Stomach smooth muscle (tissue), 2 donors: ENCODE results near the gene SGMS1.
"Not testable (repeated sequence)": the region's sequence is repeated elsewhere in the genome, so short reads cannot be mapped to it uniquely, and the experiment has no call there.

Experiments used
- H3K27ac ChIP-seq: one replicate; pipeline ENCODE4 v1.7.0; 2013; ENCODE audit warnings: mild to moderate bottlenecking, low read length, inconsistent platforms
- H3K27me3 ChIP-seq, 2 donors: one replicate each; pipeline ENCODE4 v1.7.0; 2013; ENCODE audit warnings: low read length in 2 of 2; ENCODE audit not compliant: insufficient read depth in 2 of 2, control insufficient read depth in 1 of 2
- H3K36me3 ChIP-seq, 2 donors: one replicate each; pipeline ENCODE4 v1.7.0; 2013; ENCODE audit warnings: low read length in 2 of 2; ENCODE audit not compliant: control insufficient read depth in 2 of 2, insufficient read depth in 2 of 2
- H3K4me1 ChIP-seq: one replicate; pipeline ENCODE4 v1.7.0; 2013; ENCODE audit warnings: low read length; ENCODE audit not compliant: control insufficient read depth, insufficient read depth
- H3K4me3 ChIP-seq, 2 donors: one replicate each; pipeline ENCODE4 v1.7.0; 2013; ENCODE audit warnings: low read length in 2 of 2
- H3K9ac ChIP-seq, 2 donors: one replicate each; pipeline ENCODE4 v1.7.0; 2013; ENCODE audit warnings: low read length in 2 of 2, mild to moderate bottlenecking in 1 of 2
- H3K9me3 ChIP-seq, 2 donors: one replicate each; pipeline ENCODE4 v1.7.0; 2013; ENCODE audit warnings: low read length in 2 of 2; ENCODE audit not compliant: control insufficient read depth in 2 of 2
- donor health status: healthy.
- donor health status: Pancreatic carcinoma.

Gene SGMS1

GRCh38 chr10:50653758-50654157 lies 30.0 kb upstream of the SGMS1 start:
- Histone ChIP-seq H3K4me3 (no peak overlapping the region), H3K27ac (no peak overlapping the region)

GRCh38 chr10:50653142-50653541 lies 29.4 kb upstream of the SGMS1 start:
- Histone ChIP-seq H3K4me1 (no peaks in the 10 kb centered on the region), H3K27ac (no peak overlapping the region), H3K36me3 (no peaks in the 10 kb centered on the region), H3K9ac (no peak overlapping the region), H3K27me3 (no peaks in the 10 kb centered on the region), H3K4me3 (no peak overlapping the region), H3K9me3 (no peaks in the 10 kb centered on the region)

More at GRCh38 chr10:50653758-50654157, 30.0 kb upstream of the SGMS1 start:
- Histone ChIP-seq H3K27me3 (no peaks in the 10 kb centered on the region), H3K9ac (no peak overlapping the region), H3K36me3 (no peaks in the 10 kb centered on the region), H3K4me1 (no peaks in the 10 kb centered on the region), H3K9me3 (no peaks in the 10 kb centered on the region)

GRCh38 chr10:50651808-50652207 lies 28.1 kb upstream of the SGMS1 start:
- Histone ChIP-seq H3K4me1 (no peaks in the 10 kb centered on the region), H3K27ac (no peak overlapping the region), H3K4me3 (no peak overlapping the region), H3K9ac (no peak overlapping the region), H3K36me3 (no peaks in the 10 kb centered on the region), H3K27me3 (no peaks in the 10 kb centered on the region), H3K9me3 (no peaks in the 10 kb centered on the region)

DNA sequence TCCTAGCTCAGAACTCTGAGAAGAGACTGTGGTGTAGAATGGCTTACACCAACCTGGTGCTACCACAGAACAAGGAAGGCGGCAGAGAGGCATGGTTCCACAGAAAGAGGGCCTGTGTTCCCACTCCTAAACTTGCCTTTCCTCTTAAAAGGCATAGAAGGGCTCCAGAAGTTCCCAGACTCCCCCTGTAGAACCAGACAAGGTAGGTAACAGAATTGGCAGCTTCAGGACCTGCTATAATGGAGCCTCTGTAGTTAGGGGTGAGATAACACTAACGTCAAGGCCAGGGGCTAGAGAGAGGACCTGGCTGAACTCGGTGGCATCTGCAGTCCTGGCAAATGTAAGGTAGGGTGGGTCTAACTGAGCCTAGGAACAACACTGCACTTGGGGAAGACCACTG lies 26.7 kb upstream of the SGMS1 start:
- Histone ChIP-seq H3K27me3 (no peaks in the 10 kb centered on the region), H3K4me1 (no peaks in the 10 kb centered on the region), H3K4me3 (no peak overlapping the region), H3K27ac (no peak overlapping the region), H3K9ac (no peak overlapping the region), H3K9me3 (no peaks in the 10 kb centered on the region), H3K36me3 (no peaks in the 10 kb centered on the region)

- Histone ChIP-seq H3K9me3 (no peaks in the 10 kb centered on the region), H3K27ac (no peak overlapping the region), H3K9ac (no peak overlapping the region), H3K4me1 (no peaks in the 10 kb centered on the region), H3K4me3 (no peak overlapping the region), H3K27me3 (no peaks in the 10 kb centered on the region), H3K36me3 (no peaks in the 10 kb centered on the region)
Observed at GRCh38 chr10:50648935-50649227, 25.1 kb upstream of the SGMS1 start.

DNA sequence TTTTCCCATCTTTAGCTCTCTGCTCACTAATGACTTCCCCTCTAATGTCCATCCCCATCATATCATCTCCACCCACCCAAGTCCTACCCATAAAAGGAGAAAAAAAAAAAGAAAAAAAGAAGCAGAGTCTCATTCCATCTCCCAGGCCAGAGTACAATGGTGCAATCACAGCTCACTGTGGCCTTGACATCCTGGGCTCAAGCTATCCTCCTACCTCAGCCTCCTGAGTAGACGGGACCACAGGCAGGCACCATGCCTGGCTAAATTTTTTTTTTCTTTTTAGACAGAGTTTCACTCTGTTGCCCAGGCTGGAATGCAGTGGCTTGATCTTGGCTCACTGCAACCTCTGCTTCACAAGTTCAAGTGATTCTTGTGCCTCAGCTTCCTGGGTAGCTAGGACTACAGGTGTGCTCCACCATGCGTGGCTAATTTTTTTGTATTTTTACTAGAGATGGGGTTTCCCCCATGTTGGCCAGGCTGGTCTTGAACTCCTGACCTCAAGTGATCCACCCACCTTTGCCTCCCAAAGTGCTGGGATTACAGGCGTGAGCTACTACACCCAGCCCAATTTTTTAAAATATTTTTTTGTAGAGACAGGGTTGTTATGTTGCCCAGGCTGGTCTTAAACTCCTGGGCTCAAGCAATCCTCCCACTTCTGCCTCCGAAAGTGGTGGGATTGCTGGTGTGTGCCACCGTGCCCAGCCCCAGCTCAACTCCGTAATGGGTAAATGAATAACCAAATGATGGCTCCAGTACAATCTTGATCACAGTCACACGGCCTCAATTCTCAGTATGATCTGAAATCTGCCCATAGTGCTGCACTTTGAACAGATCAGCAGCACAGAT lies 24.6 kb upstream of the SGMS1 start:
- no peaks in the 10 kb centered on the region for H3K9me3 ChIP-seq
- no peaks in the 10 kb centered on the region for H3K27me3 ChIP-seq
- no peak overlapping the region for H3K9ac ChIP-seq
- H3K4me3 ChIP-seq = no peak overlapping the region
- H3K27ac ChIP-seq = no peak overlapping the region
- H3K4me1 ChIP-seq = no peaks in the 10 kb centered on the region
- no peaks in the 10 kb centered on the region for H3K36me3 ChIP-seq

DNA sequence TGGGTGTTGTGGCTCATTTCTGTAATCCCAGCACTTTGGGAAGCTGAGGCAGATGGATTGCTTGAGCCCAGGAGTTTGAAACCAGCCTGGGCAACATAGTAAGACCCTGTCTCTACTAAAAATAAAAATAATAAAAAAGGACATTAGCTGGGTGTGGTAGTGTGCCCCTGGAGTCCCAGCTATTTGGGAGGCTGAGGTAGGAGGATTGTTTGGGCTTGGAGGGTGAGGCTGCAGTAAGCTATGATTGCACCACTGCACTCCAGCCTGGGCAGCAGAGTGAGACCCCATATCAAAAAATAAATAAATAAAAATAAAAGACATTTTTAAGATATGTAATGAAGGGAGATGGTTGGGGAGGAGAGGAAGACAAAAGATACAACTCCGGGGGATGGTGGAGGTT lies 23.6 kb upstream of the SGMS1 start:
- not testable (repeated sequence) for H3K36me3 ChIP-seq, H3K4me3 ChIP-seq, H3K4me1 ChIP-seq, H3K27ac ChIP-seq, H3K9ac ChIP-seq, H3K27me3 ChIP-seq, H3K9me3 ChIP-seq

GRCh38 chr10:50645236-50645635 lies 21.5 kb upstream of the SGMS1 start:
- Histone ChIP-seq H3K4me3 (no peak overlapping the region), H3K4me1 (no peaks in the 10 kb centered on the region), H3K36me3 (no peaks in the 10 kb centered on the region), H3K27ac (no peak overlapping the region), H3K27me3 (no peaks in the 10 kb centered on the region), H3K9ac (no peak overlapping the region), H3K9me3 (no peaks in the 10 kb centered on the region)

DNA sequence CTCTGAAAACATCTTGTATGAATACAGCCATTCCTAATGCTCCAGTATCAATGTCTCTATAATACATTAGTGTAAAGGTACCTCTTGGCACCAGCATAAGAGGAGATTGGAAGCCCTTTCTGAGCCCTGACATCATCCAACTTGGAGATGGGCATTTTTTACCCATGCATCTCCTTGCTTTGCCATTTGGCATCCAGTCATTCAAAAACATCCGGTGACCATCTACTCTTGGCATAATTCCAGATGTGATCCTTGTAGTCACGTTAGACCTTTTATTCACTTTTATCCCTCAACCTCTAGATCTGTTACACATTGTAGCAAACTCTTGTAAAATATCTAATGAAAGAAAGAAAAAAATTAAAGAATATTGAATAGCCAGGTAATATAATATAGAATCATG lies 17.9 kb upstream of the SGMS1 start:
- Histone ChIP-seq H3K9ac (no peak overlapping the region), H3K4me3 (no peak overlapping the region), H3K27ac (no peak overlapping the region), H3K27me3 (no peaks in the 10 kb centered on the region), H3K4me1 (no peaks in the 10 kb centered on the region), H3K36me3 (no peaks in the 10 kb centered on the region), H3K9me3 (no peaks in the 10 kb centered on the region)

DNA sequence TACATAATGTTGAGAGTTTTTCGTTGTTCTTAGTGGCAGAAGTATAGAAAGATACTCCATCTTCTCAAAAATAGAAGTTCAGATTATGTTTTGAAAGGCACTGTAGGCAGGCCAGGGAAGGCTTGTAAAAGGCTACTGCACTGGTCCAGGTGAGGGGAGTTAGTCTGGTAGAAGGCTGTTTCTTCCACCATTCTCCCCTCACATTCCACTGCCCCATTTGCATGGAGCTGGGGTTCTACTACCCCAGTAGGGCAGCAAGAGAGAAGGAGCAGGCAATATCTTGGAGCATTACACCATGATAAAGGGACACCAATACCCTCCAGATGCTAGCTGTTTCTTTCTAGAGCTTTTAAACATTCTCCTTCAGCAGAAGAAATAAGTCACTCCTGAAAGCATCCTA lies 16.5 kb upstream of the SGMS1 start:
- Histone ChIP-seq H3K36me3 (no peaks in the 10 kb centered on the region), H3K27me3 (no peaks in the 10 kb centered on the region)

GRCh38 chr10:50636618-50637579 lies 13.1 kb upstream of the SGMS1 start:
- Histone ChIP-seq H3K4me3 (no peak overlapping the region), H3K27ac (no peak overlapping the region), H3K9me3 (no peaks in the 10 kb centered on the region), H3K36me3 (no peaks in the 10 kb centered on the region), H3K4me1 (no peaks in the 10 kb centered on the region), H3K9ac (no peak overlapping the region), H3K27me3 (no peaks in the 10 kb centered on the region)

More for the DNA sequence above, 16.5 kb upstream of the SGMS1 start:
- Histone ChIP-seq H3K9ac (no peak overlapping the region), H3K9me3 (no peaks in the 10 kb centered on the region), H3K4me3 (no peak overlapping the region), H3K4me1 (no peaks in the 10 kb centered on the region), H3K27ac (no peak overlapping the region)
